Femur (tissue), 1 donor: ENCODE measurements around the gene AUTS2.

ENCODE experiments used
- DNase-seq: peaks from one replicate; pipeline ENCODE4 v3.0.0-alpha.2; 2017

The AUTS2 gene

GRCh38 chr7:70457482-70457881, 859.2 kb downstream of the AUTS2 start:
- no peak for DNase-seq

GRCh38 chr7:70457883-70458680, 859.8 kb downstream of the AUTS2 start:
- DNase-seq: peak; percentile 26

DNA sequence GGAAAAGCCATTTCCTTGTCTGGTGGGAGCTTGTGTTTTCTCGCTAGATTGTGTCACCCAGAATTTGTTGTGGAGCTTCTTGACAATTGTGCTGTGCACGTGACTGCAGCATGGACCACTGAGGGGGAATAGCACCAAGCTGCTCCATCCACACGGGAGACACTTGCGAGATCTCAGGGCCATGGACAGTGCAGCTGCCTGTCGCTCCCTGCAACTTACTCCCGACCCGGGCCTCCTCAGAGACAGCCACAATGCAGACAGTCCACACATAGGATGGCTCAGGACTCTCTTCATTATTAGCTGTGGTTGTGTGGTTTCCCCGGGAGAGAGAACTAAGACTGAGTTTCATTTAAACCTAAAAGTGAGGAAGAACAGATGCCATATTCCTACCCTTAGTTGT, 860.5 kb downstream of the AUTS2 start:
- no peak for DNase-seq

GRCh38 chr7:70459546-70459945, 861.3 kb downstream of the AUTS2 start:
- DNase-seq: no peak

GRCh38 chr7:70460071-70460470, 861.8 kb downstream of the AUTS2 start:
- DNase-seq: no peak

DNA sequence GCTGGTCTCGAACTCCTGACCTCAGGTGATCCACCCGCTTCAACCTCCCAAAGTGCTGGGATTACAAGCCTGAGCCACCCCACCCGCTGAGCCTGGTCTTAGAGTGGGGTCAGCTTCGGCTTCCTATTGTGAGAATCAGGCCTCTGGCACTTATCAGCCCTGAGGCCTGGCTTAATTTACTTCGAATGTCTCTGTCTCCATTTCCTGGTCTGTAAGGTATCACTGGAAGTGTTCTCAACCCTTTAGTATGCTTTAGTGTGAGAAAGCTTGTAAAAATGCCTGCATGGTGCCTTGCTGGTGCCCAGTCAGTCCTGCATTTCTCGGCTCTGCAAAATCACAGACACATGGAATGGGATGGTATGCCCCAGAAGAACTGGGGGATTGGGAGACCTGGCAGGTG, 862.3 kb downstream of the AUTS2 start:
- no peak for DNase-seq

GRCh38 chr7:70463352-70463938, 865.2 kb downstream of the AUTS2 start:
- DNase-seq: no peak

DNA sequence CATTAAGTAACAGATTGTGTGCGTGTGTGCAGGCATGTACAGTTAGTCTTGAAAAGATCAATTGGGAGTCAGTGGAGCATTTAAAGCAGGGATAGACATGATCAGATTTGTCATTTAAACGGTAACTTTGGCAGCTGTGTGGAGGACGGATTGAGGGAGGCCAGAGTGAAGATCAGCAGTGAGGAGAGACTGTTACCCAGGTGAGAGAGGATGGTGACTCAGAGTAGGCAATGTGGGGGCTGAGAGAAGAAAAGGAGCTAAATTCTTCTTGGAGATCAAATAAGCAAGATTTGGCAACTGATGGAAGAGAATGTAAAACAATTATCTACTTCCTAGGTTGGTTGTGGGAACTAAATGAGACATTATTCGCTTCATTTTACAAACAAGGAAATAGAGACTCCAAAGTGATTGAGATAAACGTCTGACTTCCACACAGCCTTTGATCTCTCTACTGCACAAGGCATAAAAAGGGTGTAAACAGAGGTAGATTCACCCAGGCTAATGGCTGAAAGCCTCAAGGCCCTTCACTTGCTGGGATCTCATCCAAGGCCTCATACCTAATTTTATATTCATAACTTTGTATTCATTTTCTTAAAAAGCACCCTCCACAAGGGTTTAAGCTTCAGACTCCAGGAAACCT, 868.6 kb downstream of the AUTS2 start:
- no peak for DNase-seq

DNA sequence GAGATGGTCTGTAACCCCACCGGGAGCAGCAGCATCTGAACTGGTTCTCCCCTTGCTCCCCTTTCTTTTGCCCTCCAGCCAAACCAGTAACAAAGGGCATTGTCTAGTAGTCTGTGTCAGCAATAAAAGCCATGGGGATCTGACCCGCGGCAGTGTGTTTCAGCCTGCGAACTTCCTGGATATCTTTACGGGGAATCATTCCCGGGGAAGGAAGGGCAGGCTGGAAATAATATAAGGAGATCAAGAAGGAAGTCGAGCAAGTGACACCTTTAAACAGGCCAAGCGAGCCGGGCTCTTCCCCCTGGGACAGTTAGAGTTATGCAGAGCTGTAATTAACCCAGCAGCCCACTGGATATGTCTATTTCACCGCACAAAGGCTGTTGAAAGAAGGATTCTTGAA, 872.5 kb downstream of the AUTS2 start:
- no peak for DNase-seq

- DNase-seq: no peak
Observed at GRCh38 chr7:70472601-70473237, 874.4 kb downstream of the AUTS2 start.

- DNase-seq: no peak
Observed at GRCh38 chr7:70474639-70475234, 876.5 kb downstream of the AUTS2 start.

DNA sequence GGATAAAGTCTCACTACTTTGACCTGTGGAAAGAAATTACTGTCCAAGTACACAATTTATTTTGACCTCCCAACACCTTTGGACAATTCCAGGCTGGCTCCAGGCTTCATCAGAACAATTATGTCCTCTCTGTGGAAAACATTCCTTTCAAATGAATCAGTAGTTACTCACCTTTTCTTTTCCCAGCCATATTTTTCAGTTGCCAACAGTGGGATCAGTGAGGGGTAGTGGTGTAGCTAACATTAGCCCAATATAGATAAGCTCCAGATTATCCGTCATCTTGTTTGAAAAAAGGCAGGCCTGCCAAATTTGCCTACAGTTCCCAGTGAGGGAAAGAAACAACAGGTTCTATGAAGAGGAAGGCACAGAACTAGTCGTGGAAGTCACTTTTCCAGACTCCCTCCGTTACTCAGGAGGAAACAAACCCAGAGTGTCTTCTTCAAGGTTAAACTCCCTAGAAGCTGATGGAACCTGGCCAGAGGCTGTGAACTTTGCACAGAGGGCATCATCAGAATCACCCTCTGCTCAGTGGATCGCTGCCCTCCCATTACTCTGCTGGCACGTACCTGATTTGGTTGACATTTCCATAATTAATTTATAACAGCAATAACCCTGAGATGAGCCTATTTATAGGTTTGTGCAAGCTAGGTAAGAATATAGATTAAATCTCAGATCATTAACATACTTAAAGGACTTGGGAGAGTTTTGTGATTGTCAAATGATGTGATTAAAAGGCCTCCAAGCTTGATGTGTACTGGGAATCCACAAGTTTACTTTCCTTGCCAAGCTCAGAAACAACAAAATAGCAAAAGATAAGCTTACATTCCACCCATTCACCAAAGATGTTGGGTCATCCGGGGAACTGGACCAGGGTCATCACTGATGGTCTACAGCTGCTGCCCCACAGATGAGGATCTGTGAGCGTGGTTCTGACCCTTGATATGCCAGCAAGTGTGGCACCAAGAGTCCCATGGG, 879.0 kb downstream of the AUTS2 start:
- DNase-seq: no peak

- DNase-seq: no peak
Observed at GRCh38 chr7:70479153-70480021, 881.1 kb downstream of the AUTS2 start.

GRCh38 chr7:70480927-70481569, 882.8 kb downstream of the AUTS2 start:
- DNase-seq: no peak

GRCh38 chr7:70481570-70482123, 883.4 kb downstream of the AUTS2 start:
- DNase-seq: no peak

GRCh38 chr7:70484255-70484654, 886.0 kb downstream of the AUTS2 start:
- no peak for DNase-seq

GRCh38 chr7:70486977-70487376, 888.7 kb downstream of the AUTS2 start:
- DNase-seq: no peak

- no peak for DNase-seq
Observed at GRCh38 chr7:70487428-70487827, 889.2 kb downstream of the AUTS2 start.

- DNase-seq: no peak
Observed at GRCh38 chr7:70487886-70488285, 889.6 kb downstream of the AUTS2 start.

GRCh38 chr7:70489813-70490212, 891.5 kb downstream of the AUTS2 start:
- no peak for DNase-seq
